BLaER1 (cell line): ENCODE data around the gene INSIG1.

Experiments used
- H3K27ac ChIP-seq: shearing (Covaris generic); formaldehyde crosslinking; 2 replicates; pipeline ENCODE4 v1.8.1; 2022
- H3K27me3 ChIP-seq: shearing (Covaris generic); formaldehyde crosslinking; 2 replicates; pipeline ENCODE4 v1.8.1; 2022
- H3K36me3 ChIP-seq: shearing (Covaris generic); formaldehyde crosslinking; 2 replicates; pipeline ENCODE4 v1.8.1; 2022
- H3K4me1 ChIP-seq: shearing (Covaris generic); formaldehyde crosslinking; 2 replicates; pipeline ENCODE4 v1.8.1; 2022
- H3K4me2 ChIP-seq: shearing (Covaris generic); formaldehyde crosslinking; 2 replicates; pipeline ENCODE4 v1.8.1; 2022
- H3K4me3 ChIP-seq: shearing (Covaris generic); formaldehyde crosslinking; 2 replicates; pipeline ENCODE4 v1.8.1; 2022
- H3K9ac ChIP-seq: shearing (Covaris generic); formaldehyde crosslinking; 2 replicates; pipeline ENCODE4 v1.8.1; 2022
- H3K9me3 ChIP-seq: shearing (Covaris generic); formaldehyde crosslinking; 2 replicates; pipeline ENCODE4 v1.8.1; 2022
- H4K20me1 ChIP-seq: shearing (Covaris generic); formaldehyde crosslinking; 2 replicates; pipeline ENCODE4 v1.8.1; 2022
- Cebpa-rat ChIP-seq: shearing (Covaris generic); IDR thresholded peaks from 2 replicates; pipeline ENCODE4 v1.8.1; 2022

INSIG1 gene

GRCh38 chr7:155282671-155283070 is 15.0 kb upstream of the INSIG1 start:
- Histone ChIP-seq H3K9me3 (no peaks in the 10 kb centered on the region), H3K9ac (no peak overlapping the region), H3K27me3 (no peaks in the 10 kb centered on the region), H4K20me1 (peaks cover 14% of the 10 kb centered on the region), H3K4me2 (peak overlapping the region; percentile 100), H3K36me3 (no peaks in the 10 kb centered on the region), H3K27ac (no peak overlapping the region), H3K4me1 (peaks cover 71% of the 10 kb centered on the region), H3K4me3 (no peak overlapping the region)
- no peak for TF ChIP-seq Cebpa-rat

DNA sequence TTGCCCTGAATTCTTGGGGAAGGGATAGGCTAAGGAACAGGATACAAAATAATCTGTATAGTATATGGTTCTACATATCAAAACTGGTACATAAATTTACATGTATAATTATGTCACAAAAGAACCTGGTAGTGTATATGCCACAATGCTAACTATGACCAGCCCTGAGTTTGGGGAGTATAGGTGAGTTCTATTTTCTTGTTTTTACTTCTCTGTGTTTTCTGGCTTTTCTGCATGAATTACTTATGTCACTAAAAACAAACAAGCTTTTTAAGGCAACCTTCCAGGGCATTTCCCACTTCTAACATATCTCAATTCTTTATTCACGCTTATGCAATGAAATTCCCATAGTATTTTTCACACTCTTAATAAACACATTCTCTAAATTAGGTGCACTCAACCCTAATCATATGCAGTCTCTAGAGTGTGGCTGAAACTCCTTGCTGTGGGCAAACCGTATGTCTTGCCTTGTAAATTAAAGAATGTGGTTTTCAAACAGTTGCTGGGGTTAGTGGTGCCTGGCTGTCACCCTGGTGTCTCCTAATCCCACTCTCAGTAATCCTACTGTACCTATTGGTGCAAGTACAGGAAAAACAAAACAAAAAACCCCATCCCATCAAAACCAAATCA is 14.0 kb upstream of the INSIG1 start:
- H3K27me3 ChIP-seq: no peaks in the 10 kb centered on the region
- peaks cover 81% of the 10 kb centered on the region for H3K4me1 ChIP-seq
- peak overlapping the region; percentile 64; the same call in 1 of the 2 replicates for H3K4me3 ChIP-seq
- H3K9me3 ChIP-seq: no peaks in the 10 kb centered on the region
- H4K20me1 ChIP-seq: peaks cover 14% of the 10 kb centered on the region
- peak overlapping the region; percentile 100 for H3K4me2 ChIP-seq
- H3K9ac ChIP-seq: no peak overlapping the region
- no peaks in the 10 kb centered on the region for H3K36me3 ChIP-seq
- no peak overlapping the region for H3K27ac ChIP-seq
- no peak for TF ChIP-seq Cebpa-rat

- Histone ChIP-seq H3K27ac (peak overlapping the region; percentile 59), H3K4me1 (peaks cover 91% of the 10 kb centered on the region), H4K20me1 (peaks cover 14% of the 10 kb centered on the region), H3K4me3 (peak overlapping the region; percentile 64), H3K9ac (peak overlapping the region; percentile 43), H3K9me3 (no peaks in the 10 kb centered on the region), H3K4me2 (peak overlapping the region; percentile 100), H3K27me3 (no peaks in the 10 kb centered on the region), H3K36me3 (no peaks in the 10 kb centered on the region)
- no peak for TF ChIP-seq Cebpa-rat
Observed at GRCh38 chr7:155284496-155285274, 13.0 kb upstream of the INSIG1 start.

- Histone ChIP-seq H3K4me3 (peak overlapping the region; percentile 64), H3K9me3 (no peaks in the 10 kb centered on the region), H3K4me2 (peak overlapping the region; percentile 100), H3K4me1 (peaks cover 95% of the 10 kb centered on the region), H3K9ac (peak overlapping the region; percentile 43), H3K27me3 (no peaks in the 10 kb centered on the region), H3K36me3 (no peaks in the 10 kb centered on the region), H3K27ac (peak overlapping the region; percentile 59), H4K20me1 (peaks cover 14% of the 10 kb centered on the region)
- TF ChIP-seq Cebpa-rat: no peak
Observed at GRCh38 chr7:155285423-155285822, 12.3 kb upstream of the INSIG1 start.

DNA sequence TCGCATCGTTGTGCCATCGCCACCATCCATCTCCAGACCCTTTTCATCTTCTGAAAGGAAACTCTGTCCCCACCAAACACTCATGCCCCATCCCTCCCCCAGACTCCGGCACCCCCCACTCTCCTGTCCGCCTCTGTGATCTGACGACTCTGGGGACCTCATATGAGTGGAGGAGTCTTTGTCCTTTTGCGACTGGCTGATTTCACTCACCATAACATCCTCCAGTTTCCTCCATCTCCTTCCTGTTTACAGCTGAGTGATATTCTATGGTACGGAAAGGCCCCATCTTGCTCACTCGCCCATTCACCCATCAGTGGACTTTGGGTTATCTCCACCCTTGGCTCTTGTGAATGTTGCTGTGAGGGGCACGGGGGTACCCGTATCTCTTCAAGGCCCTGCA is 11.8 kb upstream of the INSIG1 start:
- Histone ChIP-seq H3K27me3 (no peaks in the 10 kb centered on the region), H3K4me1 (peaks cover 92% of the 10 kb centered on the region), H3K4me2 (peak overlapping the region; percentile 100), H4K20me1 (peaks cover 14% of the 10 kb centered on the region), H3K36me3 (no peaks in the 10 kb centered on the region), H3K4me3 (peak overlapping the region; percentile 64), H3K27ac (0 out of 2 replicates have a peak overlapping the region, but pooled peaks have one; percentile 59), H3K9me3 (no peaks in the 10 kb centered on the region), H3K9ac (peak overlapping the region; percentile 43)
- TF ChIP-seq Cebpa-rat: no peak

GRCh38 chr7:155286686-155287085 is 11.0 kb upstream of the INSIG1 start:
- Histone ChIP-seq H3K27me3 (no peaks in the 10 kb centered on the region), H3K4me1 (peaks cover 92% of the 10 kb centered on the region), H3K36me3 (no peaks in the 10 kb centered on the region), H3K4me3 (0 out of 2 replicates have a peak overlapping the region, but pooled peaks have one; percentile 15), H3K9me3 (no peaks in the 10 kb centered on the region), H4K20me1 (peaks cover 14% of the 10 kb centered on the region), H3K27ac (no peak overlapping the region), H3K4me2 (peak overlapping the region; percentile 100), H3K9ac (no peak overlapping the region)
- TF ChIP-seq Cebpa-rat: no peak

DNA sequence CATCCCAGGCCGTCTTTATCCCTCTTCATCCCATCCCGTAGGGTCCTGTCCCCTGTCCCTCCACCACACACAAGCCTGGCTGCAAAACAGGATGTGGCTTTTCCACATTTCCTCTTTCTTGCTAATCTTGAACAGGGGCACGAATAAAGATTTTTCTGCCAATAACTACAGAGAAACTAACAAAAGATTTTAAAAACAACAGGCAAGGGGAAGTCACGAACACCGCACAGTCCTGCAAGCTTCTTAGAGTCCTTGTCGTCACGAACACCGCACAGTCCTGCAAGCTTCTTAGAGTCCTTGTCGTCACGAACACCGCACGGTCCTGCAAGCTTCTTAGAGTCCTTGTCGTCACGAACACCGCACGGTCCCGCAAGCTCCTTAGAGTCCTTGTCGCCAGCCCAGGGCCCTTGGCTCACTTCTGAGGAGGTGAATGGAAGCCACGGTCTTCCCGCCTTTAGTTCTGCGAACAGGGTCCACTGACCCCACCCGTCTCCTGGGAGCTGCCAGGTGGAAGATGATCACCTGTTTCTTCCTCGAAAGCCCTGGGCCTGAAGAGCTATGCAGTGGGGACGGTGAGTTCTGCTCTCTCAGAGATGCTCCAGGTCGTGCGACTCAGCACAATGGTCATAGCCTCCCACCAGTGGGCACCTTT is 10.3 kb upstream of the INSIG1 start:
- TF ChIP-seq Cebpa-rat: no peak

DNA sequence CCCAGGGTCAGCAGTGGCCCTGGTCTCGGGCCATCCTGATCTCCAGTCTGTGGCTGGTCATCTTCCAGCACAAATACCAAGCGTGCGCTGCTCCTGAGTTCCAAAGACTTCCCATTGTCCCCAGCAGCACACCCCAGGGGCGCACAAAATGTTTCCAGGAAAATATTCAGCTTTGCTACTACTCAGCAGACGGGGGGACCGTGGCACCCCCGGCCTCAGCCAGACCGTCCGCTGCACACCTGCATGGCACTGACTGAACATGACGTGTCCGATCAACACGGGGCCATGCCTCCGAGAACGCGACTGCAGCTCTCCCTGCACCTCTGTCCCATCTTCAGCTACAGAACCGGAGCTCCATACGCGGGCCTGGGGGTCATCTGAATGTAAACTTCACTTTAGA is 9.6 kb upstream of the INSIG1 start:
- no peaks in the 10 kb centered on the region for H3K36me3 ChIP-seq
- peak overlapping the region; percentile 100 for H3K4me2 ChIP-seq
- H3K4me1 ChIP-seq: peaks cover 88% of the 10 kb centered on the region
- no peak overlapping the region for H3K9ac ChIP-seq
- 0 out of 2 replicates have a peak overlapping the region, but pooled peaks have one; percentile 9 for H3K4me3 ChIP-seq
- TF ChIP-seq Cebpa-rat: no peak
- H4K20me1 ChIP-seq: peaks cover 14% of the 10 kb centered on the region
- no peaks in the 10 kb centered on the region for H3K27me3 ChIP-seq
- H3K27ac ChIP-seq: no peak overlapping the region
- H3K9me3 ChIP-seq: no peaks in the 10 kb centered on the region

More for the DNA sequence above, 10.3 kb upstream of the INSIG1 start:
- H3K27ac ChIP-seq: no peak overlapping the region
- H3K4me2 ChIP-seq: peak overlapping the region; percentile 100
- H3K27me3 ChIP-seq: no peaks in the 10 kb centered on the region
- no peak overlapping the region for H3K9ac ChIP-seq
- 0 out of 2 replicates have a peak overlapping the region, but pooled peaks have one; percentile 15 for H3K4me3 ChIP-seq
- H3K9me3 ChIP-seq: no peaks in the 10 kb centered on the region
- peaks cover 14% of the 10 kb centered on the region for H4K20me1 ChIP-seq
- peaks cover 94% of the 10 kb centered on the region for H3K4me1 ChIP-seq
- no peaks in the 10 kb centered on the region for H3K36me3 ChIP-seq

GRCh38 chr7:155289107-155289506 is 8.6 kb upstream of the INSIG1 start:
- Histone ChIP-seq H3K27ac (no peak overlapping the region), H3K4me1 (peaks cover 88% of the 10 kb centered on the region), H3K36me3 (no peaks in the 10 kb centered on the region), H4K20me1 (peaks cover 13% of the 10 kb centered on the region), H3K4me2 (peak overlapping the region; percentile 47), H3K9ac (no peak overlapping the region), H3K4me3 (no peak overlapping the region), H3K27me3 (no peaks in the 10 kb centered on the region), H3K9me3 (no peaks in the 10 kb centered on the region)
- TF ChIP-seq Cebpa-rat: no peak
